NCI-H1930 (cell line): ENCODE results near the gene SPTLC3.

Experiments
- DNase-seq, 2 experiments: peaks; one replicate each; lab custom pipeline; 2025; lab: John Stamatoyannopoulos, UW

SPTLC3 gene

DNA sequence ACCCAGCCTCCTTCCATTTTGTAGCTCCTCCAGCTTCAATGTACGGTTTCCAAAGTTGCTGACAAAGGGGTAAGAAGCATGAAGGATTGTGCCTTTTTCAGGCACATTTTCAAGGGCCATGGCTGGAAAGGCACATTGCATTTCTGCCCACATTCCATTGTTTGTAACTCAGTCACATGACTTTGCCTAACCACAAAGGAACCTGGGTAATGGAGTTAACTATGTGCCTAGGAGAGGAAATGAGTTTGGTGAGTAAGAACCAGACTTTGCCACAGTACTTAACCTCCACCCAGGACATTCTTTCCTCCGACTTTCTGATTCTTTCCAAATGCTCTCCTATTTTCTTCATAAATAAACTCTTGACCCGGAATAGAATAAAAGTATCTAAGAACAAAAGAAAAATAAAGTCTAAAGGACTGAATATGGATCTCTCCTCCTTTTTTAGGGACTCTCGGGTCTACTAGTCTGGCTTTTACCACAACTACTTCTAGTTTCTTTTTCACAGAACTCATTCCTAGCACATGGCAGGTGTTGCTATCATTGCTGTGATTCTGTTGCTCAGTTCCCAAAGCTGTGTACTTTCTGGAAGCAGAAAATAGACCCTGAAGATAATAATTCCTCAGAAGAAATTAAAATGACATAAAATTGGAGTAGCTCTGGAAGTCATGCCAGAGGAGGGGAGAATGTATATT is 130.8 kb downstream of the SPTLC3 start:
- no peak for DNase-seq

DNA sequence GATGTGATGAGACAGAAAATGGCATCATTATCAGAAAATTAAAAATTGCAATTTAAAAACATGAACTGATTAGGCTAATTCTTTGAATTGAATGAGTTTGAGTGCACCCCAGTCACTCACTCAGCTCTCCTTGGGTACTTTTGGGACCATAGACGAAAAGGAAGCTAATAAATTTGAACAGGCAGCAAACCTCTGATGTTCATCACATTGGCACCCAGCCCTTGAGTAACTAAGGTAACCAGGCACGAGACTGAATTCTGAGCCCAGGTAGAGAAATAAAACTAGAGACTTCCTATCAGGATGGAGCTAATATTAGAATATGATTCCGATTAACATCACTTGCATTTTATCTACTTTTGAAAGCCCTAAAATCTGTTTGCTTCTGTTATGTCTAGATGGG is 131.4 kb downstream of the SPTLC3 start:
- no peak for DNase-seq

DNA sequence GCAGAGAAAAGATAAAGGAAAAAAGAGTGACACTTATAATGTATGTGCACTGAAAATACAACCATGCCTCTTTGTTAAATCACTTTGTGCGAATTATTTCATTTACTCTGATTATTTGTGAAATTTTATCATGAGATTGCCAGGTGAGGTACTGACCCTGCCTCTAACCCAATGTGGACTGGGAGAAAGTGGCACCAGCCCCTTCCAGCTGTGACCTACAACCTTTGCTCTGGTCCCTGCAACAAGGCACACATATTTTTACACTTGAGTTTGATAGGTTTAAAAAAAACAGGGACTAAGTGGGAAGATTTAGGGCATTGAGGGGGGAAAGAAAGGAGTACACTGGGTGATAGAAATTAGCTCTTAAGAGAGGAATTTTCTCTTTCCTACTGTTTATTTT is 132.0 kb downstream of the SPTLC3 start:
- DNase-seq, result no peak

DNA sequence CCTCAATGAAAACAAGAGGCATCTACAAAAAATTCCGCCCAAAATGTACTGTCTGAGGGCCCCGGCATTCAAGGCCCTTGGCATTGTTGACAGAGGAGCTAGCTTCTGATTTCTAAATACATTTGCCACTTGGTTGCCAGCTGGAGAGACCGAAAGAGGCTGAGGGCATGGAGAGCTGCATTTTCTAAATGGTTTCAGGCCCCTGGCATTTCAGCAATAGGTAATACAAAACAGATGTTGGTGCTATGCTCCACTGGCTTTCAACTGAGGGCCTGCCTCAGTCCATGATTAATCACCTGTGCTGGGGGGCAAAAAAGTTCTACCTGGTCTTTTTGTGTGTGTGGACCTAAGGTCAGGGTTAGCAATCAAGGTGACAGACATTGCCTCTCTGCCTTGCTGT is 132.8 kb downstream of the SPTLC3 start:
- DNase-seq, result no peak

DNA sequence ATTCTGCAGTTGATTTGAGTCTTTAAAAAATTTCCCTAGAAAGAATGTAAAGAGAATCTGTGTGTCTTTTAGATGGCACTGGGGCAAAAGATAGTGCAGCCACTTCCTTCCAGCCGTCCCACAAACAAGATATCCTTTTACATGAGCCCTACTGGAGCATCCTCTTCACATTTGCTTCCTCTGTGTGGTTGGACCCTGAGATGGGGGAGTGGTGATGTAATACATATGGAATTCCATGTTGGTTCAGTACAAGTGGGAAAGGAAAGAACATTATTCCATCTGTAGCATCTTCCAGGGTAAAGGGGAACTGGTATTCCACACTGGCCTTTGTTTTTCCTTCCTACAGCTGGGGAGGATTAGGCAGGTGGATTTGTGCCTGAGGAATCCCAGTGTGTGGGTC is 133.4 kb downstream of the SPTLC3 start:
- DNase-seq, result no peak

DNA sequence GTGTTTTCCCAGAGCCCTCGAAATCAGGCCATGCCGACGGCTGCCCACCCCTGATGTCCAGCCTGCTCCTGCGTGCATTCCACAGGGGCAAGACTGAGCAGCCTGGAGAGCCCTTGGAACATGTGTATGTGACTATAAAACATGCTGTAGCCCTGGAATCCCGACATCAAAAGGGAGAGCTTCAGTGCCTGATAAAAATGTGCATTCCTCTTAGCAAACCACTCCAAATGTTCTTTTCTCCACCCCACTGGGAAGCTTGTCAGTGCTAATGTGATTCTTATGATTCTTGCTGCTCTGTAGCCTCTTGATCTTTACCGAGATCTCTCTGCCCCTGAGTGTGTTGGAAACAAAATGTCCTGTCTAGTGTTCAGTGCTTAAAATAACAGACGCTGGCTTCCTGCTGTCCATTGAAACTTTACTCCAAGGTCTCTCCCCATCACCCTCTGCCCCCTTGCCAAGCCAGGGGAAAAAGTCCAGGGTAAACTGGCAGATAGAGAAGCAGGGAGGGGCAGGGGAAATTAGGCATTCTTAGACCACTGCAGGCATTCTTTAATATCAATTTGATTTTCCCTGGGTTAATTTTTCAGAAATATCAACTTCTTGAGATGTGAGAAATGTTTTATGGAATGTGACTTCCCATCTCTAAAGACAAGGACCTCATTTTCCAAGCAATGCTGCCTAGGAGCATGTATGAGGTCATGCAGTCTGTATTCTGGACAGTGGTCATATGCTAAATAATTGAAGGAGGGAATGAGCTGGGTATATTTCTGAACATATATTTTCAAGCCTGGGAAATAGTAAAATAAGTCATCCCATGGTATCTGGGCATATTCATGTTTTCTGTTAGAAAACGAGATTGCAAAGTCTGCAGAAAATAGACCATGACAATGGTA is 138.5 kb downstream of the SPTLC3 start:
- no peak for DNase-seq

DNA sequence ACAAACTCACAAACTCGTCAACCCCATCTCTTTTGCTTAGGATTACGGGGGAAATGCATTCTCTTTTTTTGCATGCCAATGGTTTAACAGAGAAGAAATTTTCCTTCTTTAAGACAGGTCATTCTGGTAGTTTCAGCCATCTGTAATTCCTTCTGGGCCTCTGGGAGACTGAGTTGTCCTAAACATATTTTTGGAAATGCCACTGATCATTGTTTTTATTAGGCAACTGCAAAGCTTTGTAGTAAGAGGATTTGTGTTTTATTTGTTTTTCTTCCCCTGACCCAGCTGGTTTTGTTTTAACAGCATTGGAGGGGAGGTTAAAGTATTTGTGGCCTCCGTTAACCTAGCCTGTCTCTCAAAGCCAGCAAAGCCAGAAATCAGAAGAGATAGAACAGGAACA is 139.2 kb downstream of the SPTLC3 start:
- no peak for DNase-seq

DNA sequence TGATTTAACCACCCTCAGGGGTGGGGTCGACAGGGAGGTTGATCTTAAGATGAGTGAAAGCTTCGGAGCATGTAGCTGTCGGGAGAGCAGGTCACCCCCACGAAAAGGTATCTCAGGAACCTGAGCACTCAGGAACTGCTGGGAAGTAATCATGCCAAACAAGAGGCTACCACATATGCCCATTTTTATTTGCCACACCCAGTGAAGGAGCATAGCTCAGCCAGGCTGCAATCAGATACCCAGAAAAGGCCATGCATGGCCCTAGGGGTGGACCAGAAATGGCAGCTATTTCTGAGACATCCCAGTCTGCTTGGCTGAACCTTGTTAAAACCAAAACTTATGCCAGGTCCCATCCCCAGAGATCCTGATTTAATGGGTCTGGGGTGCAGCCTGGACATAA is 139.6 kb downstream of the SPTLC3 start:
- no peak for DNase-seq

DNA sequence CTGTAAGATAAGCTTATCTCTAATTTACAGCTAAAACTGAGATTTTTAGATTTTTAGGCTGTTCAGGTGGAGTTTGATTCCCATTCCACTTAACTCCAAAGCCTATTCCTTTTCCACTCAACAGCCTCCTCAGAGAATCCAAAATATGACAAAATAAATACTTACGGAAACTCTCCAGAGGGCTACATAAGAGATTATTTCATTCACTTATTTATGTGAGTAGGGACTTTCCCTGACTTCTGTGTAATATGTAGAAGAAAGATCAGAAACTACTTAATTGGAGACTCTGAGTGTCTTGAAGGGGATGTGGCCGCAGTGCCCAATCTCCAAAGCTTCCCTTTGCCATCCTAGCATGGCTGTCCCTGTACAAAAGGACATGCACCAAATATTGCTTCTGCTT is 140.2 kb downstream of the SPTLC3 start:
- DNase-seq, result no peak

DNA sequence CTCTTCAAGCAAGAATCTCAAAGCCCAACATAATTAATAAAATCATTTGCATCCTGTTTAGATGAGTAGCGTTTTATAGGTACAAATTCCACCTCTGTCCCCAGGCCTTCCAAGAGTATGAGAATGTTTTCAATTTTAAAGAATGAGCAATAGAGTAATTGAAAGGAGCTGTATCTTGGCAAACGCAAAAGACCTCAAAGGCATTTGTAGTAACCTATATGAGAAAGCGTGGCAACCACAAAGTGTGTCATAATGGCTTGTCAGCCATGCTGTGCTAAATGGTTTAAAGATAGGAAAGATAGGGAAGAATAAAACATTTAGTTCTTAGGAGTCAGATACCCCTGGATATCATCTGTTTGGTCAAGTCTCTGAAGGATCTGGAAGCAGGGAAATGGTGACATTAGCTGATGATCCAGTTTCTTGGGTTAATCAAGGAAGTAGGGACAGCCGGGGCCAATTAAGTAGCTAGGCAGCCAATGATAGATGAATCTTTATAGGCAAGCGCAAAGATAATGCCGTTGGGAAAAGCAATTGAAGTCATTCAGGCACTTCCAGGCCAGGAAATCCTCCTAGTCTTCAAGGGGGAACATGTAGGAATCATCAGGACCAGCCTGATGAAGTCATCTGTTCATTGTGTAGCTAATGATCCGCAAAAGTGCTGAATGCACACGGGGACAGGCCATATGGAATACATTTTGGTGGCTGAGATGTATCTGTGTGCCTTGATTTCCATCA is 140.8 kb downstream of the SPTLC3 start:
- no peak for DNase-seq

DNA sequence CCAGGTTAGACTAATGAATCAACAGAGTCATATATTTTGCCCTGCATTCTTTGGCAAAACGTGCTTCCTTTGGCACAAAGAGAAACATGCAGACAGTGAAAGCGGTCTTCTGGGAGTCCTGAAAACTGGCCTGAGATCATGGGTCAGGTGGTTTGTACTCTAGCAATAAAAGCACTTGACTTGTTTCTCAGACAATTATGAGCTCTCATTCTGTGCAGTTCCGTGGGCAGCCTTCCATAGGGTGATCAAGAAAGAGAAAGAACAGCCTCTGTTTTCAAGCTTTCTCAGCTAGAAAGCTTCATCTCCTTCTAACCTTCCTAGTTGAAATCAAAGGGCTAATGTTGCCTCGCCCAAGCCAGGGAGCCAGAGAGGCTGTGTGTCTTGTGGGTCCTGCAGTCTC is 149.6 kb downstream of the SPTLC3 start:
- no peak for DNase-seq

DNA sequence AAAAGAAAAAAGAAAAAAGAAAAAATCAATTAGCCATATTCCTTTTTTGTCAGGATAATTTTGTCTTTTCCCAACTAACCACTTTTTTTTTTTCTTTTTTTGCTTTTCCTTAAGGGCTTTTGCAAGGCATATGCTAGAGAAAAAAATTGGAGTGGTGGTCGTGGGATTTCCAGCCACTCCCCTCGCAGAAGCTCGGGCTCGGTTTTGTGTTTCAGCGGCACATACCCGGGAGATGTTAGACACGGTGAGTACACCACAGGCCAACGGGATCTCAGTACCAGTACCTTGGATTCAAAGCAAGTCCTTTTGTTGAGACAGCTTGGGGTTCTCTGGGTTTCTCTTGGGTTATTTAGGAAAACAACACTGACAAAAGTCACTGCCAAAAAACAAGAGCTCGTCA is 151.1 kb downstream of the SPTLC3 start:
- no peak for DNase-seq

DNA sequence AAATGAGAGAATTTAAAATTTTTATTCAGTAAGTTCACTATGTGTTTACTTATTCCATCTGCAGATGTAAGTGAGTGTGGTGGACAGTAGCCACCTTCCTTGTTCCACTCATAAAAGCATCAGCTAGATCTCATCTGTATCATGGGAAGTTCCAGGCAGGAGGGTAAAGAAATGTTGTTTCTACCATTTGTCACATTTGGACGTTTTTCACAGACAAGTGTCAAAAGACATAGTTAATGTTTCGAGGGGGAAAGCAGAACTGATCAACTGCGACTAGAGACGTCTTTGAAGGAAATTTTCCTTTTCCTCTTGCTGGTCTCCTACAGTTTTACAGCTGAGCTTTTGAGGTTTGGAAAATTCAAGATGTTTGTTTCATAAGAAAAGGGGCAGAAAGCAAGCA is 156.4 kb downstream of the SPTLC3 start:
- DNase-seq, result no peak

DNA sequence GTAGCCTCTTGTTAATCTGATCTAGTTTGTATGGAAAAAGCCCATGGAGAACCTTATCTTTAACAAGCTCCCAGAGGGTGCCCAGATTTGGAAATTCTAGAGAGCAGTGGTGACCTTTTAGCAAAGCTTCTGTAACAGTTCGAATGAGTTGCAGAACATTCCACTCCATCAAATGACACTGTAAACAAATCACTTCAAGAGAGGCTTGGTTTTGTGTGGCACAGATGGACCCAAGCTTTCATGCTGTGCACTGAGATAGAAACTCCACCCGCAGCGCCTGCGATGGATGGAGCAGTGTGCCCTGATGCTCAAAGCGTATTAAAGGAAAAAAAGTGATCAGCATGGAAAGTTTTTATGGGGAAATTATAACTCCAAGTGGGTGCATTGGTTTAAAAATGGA is 157.2 kb downstream of the SPTLC3 start:
- no peak for DNase-seq

DNA sequence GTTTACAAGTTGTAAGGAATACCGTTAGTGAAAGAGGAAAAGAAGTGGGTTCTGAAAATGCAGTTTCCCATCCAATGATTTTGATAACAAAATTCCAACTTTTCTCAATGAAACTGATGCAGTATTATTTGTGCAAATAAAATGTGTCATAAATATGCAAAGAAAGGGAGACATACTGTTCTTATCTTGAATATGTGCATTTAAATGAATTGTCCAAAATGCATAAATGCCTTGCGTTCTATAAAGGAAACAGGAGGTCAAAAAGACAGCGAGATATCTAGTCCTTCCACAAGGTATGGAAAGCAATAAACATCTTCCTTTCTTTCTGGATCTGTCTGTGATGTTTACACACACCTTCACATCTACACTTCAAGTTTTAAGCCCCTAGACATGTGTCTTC is 157.7 kb downstream of the SPTLC3 start:
- DNase-seq, result no peak

DNA sequence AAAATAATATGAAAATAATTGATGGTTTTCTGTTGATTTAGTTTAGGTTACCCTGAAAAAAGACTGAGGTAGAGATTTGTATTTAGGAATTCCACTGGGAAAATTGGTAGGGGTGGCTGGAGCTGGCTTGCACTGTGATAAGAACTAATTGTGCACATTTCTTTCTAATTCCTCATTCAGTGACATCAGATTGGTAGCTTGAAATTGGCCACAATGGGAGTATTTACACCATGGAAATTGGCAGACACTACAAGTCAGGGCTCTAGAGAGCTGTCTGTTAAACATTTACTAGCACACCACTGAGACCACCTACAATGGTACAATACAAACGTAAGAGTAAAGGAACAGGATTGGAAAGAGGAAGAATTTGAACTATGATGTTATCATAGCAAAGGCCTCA is 160.3 kb downstream of the SPTLC3 start:
- DNase-seq, result no peak

DNA sequence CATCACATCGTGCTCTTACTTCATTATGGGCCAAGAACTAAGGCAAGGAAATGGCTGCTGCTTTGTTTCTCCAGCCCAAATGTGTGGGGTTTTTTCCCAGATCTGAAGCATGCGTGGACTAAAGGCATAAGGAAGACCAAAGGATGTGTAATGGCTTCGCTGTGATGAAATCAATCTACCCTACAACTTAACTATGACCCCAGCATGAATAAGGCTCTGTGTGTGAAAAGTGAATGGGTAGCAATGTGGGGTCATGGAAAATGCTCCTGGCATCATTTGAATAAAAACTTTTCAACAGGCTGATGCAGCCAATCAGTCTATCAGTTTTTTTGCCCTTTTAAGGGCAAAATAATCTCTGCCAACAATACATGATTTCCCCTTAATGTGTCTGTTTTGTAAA is 162.0 kb downstream of the SPTLC3 start:
- no peak for DNase-seq

DNA sequence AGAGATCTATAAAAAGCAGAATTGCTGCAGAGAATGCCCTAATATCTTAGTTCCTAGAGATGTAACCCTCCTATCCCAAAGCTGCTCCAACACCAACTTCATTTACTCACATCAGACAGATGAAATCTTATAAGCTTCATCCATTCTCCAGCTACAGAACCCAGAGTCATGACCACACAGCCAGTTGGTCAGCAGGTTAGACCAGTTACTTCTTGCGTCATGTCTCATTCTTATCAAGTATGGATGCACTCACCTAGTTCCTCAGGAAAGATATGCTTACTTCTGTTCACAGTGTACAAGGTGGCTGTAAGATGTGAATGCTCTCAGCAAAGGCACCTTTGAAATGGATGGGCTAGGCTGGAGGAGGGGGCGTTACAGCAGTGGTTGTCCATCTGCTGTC is 164.4 kb downstream of the SPTLC3 start:
- DNase-seq, result no peak

DNA sequence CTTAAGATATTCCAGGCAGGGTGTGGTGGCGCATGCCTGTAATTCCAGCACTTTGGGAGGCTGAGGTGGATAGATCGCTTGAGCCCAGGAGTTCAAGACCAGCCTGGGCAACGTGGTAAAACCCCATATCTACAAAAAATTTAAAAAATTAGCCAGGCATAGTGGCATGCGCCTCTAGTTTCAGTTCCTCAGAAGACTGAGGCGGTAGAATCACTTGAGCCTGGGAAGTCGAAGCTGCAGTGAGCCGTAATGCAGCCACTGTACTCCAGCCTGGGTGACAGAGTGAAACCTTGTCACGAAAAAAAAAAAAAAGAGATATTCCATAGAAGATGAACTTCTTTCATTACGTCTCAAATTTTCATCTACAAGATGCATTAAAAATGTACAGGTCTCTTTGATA is 165.6 kb downstream of the SPTLC3 start:
- no peak for DNase-seq

DNA sequence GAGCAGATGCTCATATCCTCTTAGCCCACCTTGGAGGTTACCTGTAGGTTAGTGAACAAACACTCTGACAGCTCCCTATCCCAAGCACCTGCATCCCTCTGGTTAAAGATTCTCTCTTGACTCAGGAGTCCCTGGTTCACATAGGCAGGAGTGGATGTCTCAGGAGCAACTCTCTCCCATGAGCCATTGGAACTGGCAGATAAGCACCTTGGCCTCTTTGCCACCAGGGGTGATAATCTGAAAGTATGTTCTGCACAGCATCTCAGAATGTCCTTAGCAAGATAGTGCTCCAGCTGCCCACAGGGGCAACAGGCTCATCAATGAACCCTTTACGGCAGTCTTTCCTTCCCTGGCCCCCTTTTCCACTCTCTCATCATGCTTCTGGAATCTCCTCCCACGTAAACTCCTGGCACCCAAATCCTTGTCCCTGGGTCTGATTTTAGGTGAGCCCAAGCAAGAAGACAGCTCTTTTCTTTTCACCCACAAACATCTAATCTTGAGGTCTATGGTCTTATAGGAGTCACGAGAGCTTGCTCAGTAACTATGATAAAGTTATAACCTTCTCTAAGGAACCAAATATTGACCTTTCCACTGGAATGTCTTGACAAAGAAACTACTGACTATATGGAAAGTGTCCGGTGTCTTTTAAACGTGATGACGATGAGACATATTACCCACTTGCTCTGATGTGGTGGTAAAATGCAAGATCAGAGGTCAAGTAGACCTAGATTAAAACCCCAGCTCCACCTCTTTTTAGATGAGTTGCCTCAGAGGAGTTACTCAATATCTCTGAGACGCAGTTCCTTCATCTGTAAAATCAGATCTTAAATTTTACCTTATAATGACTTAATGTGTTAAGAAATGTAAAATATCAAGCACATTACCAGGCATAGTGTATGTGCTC is 172.5 kb downstream of the SPTLC3 start:
- no peak for DNase-seq

DNA sequence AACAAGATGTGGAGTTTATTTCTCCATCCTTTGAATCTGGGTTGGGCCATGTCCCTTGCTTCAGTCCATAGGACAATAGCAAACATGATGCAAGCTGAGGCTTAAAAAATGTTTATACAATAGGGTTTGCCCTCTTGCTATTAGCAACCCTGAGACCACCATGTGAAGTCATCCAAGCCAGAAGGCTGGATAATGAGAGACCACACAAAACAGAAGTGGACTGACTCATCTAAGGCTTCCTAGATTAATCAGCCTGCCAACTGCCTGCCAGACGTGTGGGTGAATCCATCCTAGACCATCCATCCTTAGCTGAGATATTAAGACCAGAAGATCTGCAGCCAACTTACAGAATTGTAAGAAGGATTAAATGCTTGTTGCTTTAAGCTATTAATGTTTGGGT is 174.2 kb downstream of the SPTLC3 start:
- DNase-seq, result no peak
